NCI-H2227 treated with DMSO at 0.1 percent for 48 hours (cell line): ENCODE data around the gene CD63.

ENCODE experiments used
- DNase-seq: peaks from one replicate; lab custom pipeline; 2025; lab: John Stamatoyannopoulos, UW

The CD63 gene

GRCh38 chr12:55720894-55721444 is 7.8 kb downstream of the CD63 start:
- DNase-seq: no peak

- DNase-seq: no peak
Measured at GRCh38 chr12:55720071-55720564, 8.7 kb downstream of the CD63 start, which contains the start of gene RDH5. RDH5 (plus strand) TSS chr12:55720393; CDS start chr12:55721185, 792 bp downstream.

DNA sequence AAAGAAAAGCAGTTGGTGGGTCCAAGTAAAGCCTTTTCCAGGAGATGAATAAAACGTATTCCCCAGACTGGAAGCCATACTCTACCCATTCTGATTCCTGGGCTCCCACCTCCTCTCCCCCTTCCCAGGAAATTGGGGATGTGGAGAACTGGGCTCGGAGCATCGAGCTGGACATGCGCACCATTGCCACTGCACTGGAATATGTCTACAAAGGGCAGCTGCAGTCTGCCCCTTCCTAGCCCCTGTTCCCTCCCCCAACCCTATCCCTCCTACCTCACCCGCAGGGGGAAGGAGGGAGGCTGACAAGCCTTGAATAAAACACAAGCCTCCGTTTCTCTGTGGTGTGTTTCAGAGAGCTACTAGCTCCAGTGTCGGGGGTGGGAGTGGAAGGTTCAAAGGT is 9.4 kb downstream of the CD63 start:
- no peak for DNase-seq

DNA sequence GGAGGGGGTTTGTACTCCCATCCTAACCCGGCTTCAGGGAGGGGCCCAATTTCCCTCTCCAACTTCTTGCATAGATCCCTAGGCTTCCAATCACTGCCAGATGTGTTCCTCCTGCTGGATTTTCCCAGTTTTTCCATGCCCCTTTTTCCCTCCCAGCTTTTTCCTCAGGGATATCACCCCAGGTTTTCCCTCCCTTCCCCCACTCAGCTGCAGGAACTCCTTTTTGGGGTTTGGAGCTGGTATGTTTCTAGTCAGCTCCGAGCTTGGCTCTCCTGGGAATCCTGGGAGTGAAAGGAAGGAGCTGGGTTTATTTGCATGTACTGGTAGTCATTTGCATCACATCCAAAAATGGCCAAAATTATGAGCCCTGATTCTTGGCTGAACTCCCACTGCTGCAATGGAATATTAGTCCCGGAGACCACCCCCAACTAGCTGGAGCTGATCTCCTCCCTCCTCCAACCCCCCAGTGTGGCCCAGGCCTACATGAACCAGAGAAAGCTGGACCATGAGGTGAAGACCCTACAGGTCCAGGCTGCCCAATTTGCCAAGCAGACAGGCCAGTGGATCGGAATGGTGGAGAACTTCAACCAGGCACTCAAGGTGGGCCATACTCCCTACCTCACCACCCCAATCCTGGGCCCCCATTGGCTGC is 10.1 kb downstream of the CD63 start:
- DNase-seq: no peak

DNA sequence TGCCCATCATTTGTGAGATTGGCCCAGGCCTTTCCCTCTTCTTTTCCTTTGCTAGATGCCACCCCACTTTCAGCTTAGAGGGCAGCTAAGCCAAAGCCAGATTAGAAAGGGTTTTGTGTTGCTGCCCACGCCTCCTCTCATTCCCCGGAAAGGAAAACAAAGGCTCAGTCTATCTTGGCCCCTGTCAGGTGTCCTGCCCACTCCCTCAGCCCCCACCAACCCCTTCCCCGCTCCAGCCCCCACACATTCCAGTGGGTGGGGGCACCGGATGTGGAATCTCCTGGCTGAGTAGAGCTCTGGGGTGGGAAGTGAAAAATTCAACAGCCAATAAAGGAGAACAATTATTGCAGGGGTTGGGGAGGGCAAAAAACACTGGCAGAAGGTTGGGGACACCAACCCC is 10.8 kb downstream of the CD63 start:
- no peak for DNase-seq

- DNase-seq: no peak
Measured at GRCh38 chr12:55717011-55718007, 11.5 kb downstream of the CD63 start.

DNA sequence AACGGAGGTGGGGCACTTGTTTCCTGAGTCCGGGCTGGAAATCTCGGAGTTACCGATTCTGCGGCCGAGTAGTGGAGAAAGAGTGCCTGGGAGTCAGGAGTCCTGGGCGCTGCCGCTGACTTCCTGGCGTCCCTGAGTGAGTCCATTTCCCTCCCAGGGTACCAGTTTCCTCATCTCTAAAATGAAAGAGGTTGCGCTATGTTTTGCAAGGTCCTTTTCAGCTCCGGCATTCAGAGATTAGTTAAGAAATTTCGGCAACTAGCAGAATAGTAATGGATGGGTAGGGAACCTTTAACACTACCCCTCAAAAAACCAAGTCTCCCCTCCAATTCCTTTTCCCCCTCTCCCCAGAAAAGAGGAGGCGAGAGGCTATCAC is 12.2 kb downstream of the CD63 start:
- no peak for DNase-seq

- DNase-seq: peak; percentile 72
Measured at GRCh38 chr12:55715833-55716581, 12.8 kb downstream of the CD63 start, which contains the start of gene BLOC1S1. BLOC1S1 (plus strand) TSS chr12:55716046; CDS start chr12:55716052, 6 bp downstream.

GRCh38 chr12:55715169-55715764 is 13.5 kb downstream of the CD63 start:
- DNase-seq: no peak

DNA sequence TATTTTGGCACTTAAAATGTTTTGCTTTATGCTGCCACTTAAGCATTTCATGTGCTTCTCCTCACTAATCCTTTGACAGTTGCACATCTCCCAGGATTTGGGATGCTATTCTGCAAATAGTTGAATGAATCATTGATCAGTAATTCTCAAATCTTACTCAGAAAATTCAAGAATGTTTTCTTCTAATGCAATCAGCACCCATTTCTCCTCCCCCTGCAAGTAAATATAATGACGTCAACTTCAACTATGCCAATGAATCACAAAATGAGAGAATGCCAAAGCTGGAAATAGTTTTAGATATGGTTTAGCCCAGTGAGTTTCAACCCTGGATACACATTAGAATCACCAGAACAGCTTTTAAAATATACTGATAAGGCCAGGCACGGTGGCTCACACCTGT is 15.1 kb downstream of the CD63 start:
- DNase-seq: no peak

- no peak for DNase-seq
Measured at GRCh38 chr12:55712700-55713415, 16.0 kb downstream of the CD63 start.

- no peak for DNase-seq
Measured at GRCh38 chr12:55711786-55712553, 16.8 kb downstream of the CD63 start.

DNA sequence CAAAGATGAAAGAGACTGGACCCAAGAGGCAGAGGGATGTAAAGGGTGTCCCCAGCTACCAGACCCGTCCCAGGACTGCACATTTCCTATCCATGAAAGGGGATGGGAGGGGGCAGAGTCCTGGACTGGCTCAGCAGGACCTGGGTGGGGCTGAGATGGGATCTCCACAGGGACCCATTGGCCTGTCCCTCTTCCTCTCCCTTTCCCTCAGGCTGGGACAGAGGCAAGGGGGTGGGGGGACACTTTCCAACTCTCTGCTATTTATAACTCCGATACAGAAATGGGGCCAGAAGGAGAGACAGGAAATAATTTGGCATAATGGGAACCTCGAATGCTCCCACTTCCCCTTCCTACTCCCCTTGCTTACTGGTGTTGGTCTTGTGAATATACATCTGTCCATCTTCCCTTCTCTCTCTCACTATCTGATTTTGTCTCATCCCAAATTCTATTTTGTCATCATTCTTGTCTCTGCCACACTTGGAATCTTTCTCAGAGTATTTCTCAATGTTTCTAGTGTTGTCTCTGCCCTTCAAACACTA is 20.0 kb downstream of the CD63 start:
- no peak for DNase-seq

- DNase-seq: peak; percentile 72
Measured at GRCh38 chr12:55707841-55708694, 20.7 kb downstream of the CD63 start, which contains the start of gene ITGA7. ITGA7 (minus strand) TSS chr12:55707904; CDS start chr12:55707682, 222 bp downstream.

DNA sequence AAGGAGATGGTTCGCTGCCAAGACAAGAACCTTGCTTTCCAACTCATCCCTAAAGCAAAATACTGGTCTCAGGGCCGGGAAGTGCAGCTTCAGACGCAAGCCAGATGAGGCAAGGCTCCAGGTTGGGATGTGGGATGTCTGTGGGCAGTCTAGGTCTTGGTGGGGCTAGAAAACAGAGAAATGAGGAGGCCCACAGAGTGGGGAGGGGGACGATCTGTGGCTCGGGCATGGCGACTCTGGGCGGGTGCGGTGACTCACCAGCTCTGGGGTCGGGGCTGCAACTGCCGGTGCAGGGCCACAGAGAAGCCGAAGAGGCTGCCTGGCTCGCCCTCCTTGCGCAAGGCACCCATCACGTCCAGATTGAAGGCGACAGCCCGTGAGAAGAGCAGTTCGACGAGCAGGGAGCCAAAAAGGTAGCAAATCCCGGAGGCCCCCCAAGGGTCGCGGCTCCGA is 21.6 kb downstream of the CD63 start:
- DNase-seq: no peak

DNA sequence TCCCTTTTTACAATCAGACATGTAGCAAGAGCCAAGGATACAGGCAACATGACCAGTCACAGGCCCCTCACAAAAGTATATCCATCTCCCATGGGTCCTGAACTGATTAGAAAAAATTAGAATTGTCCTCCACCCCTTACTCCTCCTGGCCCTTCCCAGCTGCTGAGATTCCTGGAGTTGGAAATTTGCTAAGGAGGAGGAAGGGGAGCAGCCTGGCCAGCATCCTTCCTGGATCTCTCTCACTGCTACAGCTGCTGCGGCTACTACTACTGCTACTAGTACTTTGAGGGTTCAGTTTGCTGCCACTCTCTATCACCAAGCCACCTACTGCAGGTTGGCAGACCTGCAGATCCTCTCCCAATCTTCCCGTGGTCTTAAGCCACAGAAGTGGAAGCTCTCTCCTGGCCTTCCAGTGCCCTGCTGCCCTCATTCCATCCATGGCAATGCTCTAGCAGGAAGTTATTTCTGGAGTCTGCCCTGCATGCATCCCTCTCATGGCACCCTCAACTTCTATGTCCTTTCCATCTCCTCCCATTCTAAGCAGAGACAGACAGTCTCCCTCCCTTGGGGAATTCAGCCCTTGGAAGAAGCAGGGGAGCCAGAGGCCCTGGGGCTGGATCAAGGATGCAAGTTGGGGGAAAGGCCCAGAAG is 22.1 kb downstream of the CD63 start:
- no peak for DNase-seq

GRCh38 chr12:55705782-55706402 is 22.9 kb downstream of the CD63 start:
- DNase-seq: no peak
